NCI-H345 treated with DMSO at 0.1 percent for 48 hours (cell line): Measurements from ENCODE around the gene ARHGEF4.
"Not testable (repeated sequence)": the region's sequence is repeated elsewhere in the genome, so short reads cannot be mapped to it uniquely, and the experiment has no call there.

Source experiments
- DNase-seq: peaks from one replicate; lab custom pipeline; 2025; ENCODE audit not compliant: unreplicated experiment; lab: John Stamatoyannopoulos, UW

The ARHGEF4 gene

GRCh38 chr2:130883496-130883895, 46.8 kb downstream of the ARHGEF4 start:
- no peak for DNase-seq

- DNase-seq = no peak
Observed at GRCh38 chr2:130884013-130884412, 47.3 kb downstream of the ARHGEF4 start.

- DNase-seq = no peak
Observed at GRCh38 chr2:130884503-130884902, 47.8 kb downstream of the ARHGEF4 start.

GRCh38 chr2:130887643-130888042, 50.9 kb downstream of the ARHGEF4 start:
- no peak for DNase-seq

GRCh38 chr2:130890941-130891669, 54.4 kb downstream of the ARHGEF4 start:
- DNase-seq = no peak

- DNase-seq = no peak
Observed at GRCh38 chr2:130891966-130892365, 55.3 kb downstream of the ARHGEF4 start.

GRCh38 chr2:130892793-130893785, 56.4 kb downstream of the ARHGEF4 start:
- no peak for DNase-seq

- DNase-seq = no peak
Observed at GRCh38 chr2:130894326-130894942, 57.7 kb downstream of the ARHGEF4 start.

- DNase-seq = no peak
Observed at GRCh38 chr2:130896813-130897212, 60.1 kb downstream of the ARHGEF4 start.

- DNase-seq = no peak
Observed at GRCh38 chr2:130898553-130898952, 61.8 kb downstream of the ARHGEF4 start.

GRCh38 chr2:130899306-130899705, 62.6 kb downstream of the ARHGEF4 start:
- DNase-seq = no peak

- no peak for DNase-seq
Observed at GRCh38 chr2:130901061-130901460, 64.3 kb downstream of the ARHGEF4 start.

GRCh38 chr2:130901626-130902025, 64.9 kb downstream of the ARHGEF4 start:
- DNase-seq = not testable (repeated sequence)

GRCh38 chr2:130908832-130909231, 72.1 kb downstream of the ARHGEF4 start:
- DNase-seq = no peak

GRCh38 chr2:130910931-130911330, 74.2 kb downstream of the ARHGEF4 start:
- no peak for DNase-seq

GRCh38 chr2:130911482-130911881, 74.8 kb downstream of the ARHGEF4 start:
- DNase-seq = no peak

GRCh38 chr2:130911996-130912395, 75.3 kb downstream of the ARHGEF4 start:
- no peak for DNase-seq

- no peak for DNase-seq
Observed at GRCh38 chr2:130912471-130912870, 75.8 kb downstream of the ARHGEF4 start.

- no peak for DNase-seq
Observed at GRCh38 chr2:130913891-130914290, 77.2 kb downstream of the ARHGEF4 start.

GRCh38 chr2:130915149-130915548, 78.4 kb downstream of the ARHGEF4 start:
- no peak for DNase-seq

GRCh38 chr2:130915595-130916437, 79.1 kb downstream of the ARHGEF4 start:
- no peak for DNase-seq
